ENCODE data around the gene NSUN2.

The NSUN2 gene

GRCh38 chr5:6642655-6643054, 9.8 kb upstream of the NSUN2 start:
- no peak for DNase-seq

GRCh38 chr5:6638236-6638635, 5.4 kb upstream of the NSUN2 start:
- DNase-seq = no peak

- DNase-seq = no peak
These were observed 4.7 kb upstream of the NSUN2 start for GRCh38 chr5:6637590-6637989.

GRCh38 chr5:6637022-6637421, 4.2 kb upstream of the NSUN2 start:
- DNase-seq = no peak

- DNase-seq = no peak
These were observed 3.4 kb upstream of the NSUN2 start for GRCh38 chr5:6636293-6636692.

GRCh38 chr5:6634788-6635430, 2.1 kb upstream of the NSUN2 start:
- no peak for DNase-seq

- no peak for DNase-seq
These were observed 1.5 kb upstream of the NSUN2 start for GRCh38 chr5:6634306-6634705.

GRCh38 chr5:6633469-6634245, 813 bp upstream of the NSUN2 start:
- DNase-seq = no peak

- no peak for DNase-seq
These were observed 438 bp downstream of the NSUN2 start for GRCh38 chr5:6632324-6632887.

- no peak for DNase-seq
These were observed 1.4 kb downstream of the NSUN2 start for GRCh38 chr5:6631441-6631840.

- DNase-seq = no peak
These were observed 6.3 kb downstream of the NSUN2 start for GRCh38 chr5:6626508-6626907.

- DNase-seq = no peak
These were observed 8.9 kb downstream of the NSUN2 start for GRCh38 chr5:6623941-6624340.

GRCh38 chr5:6623228-6623627, 9.6 kb downstream of the NSUN2 start:
- no peak for DNase-seq

- DNase-seq = no peak
These were observed 16.2 kb downstream of the NSUN2 start for GRCh38 chr5:6616632-6617031.

GRCh38 chr5:6615034-6615815, 17.6 kb downstream of the NSUN2 start:
- no peak for DNase-seq

GRCh38 chr5:6611334-6612256, 21.2 kb downstream of the NSUN2 start:
- no peak for DNase-seq

GRCh38 chr5:6608016-6608415, 24.8 kb downstream of the NSUN2 start:
- no peak for DNase-seq

- DNase-seq = no peak
These were observed 25.3 kb downstream of the NSUN2 start for GRCh38 chr5:6607559-6607936.

- DNase-seq = no peak
These were observed 25.8 kb downstream of the NSUN2 start for GRCh38 chr5:6606884-6607558.

- DNase-seq = no peak
These were observed 27.9 kb downstream of the NSUN2 start for GRCh38 chr5:6604946-6605345.

- no peak for DNase-seq
These were observed 28.5 kb downstream of the NSUN2 start for GRCh38 chr5:6604341-6604740.

GRCh38 chr5:6603643-6604042, 29.2 kb downstream of the NSUN2 start:
- DNase-seq = no peak

Data from activated gamma-delta T cell treated with Interleukin-2 at 50 U/mL for 16 hours (primary cell).